ENCODE measurements around the gene MUSK.
"Not testable (repeated sequence)": the region's sequence is repeated elsewhere in the genome, so short reads cannot be mapped to it uniquely, and the experiment has no call there.

MUSK gene

GRCh38 chr9:110755179-110755578 is 86.6 kb downstream of the MUSK start:
- no peak for DNase-seq (ENCODE audit: extremely low read depth in 1 of 2, low read depth in 1 of 2)

- DNase-seq (ENCODE audit: extremely low read depth in 1 of 2, low read depth in 1 of 2): no peak
These were observed 89.6 kb downstream of the MUSK start for GRCh38 chr9:110758201-110758600.

- DNase-seq (ENCODE audit: extremely low read depth in 1 of 2, low read depth in 1 of 2): no peak
These were observed 94.2 kb downstream of the MUSK start for GRCh38 chr9:110762783-110763182.

GRCh38 chr9:110763568-110763967 is 95.0 kb downstream of the MUSK start:
- no peak for DNase-seq (ENCODE audit: extremely low read depth in 1 of 2, low read depth in 1 of 2)

- no peak for DNase-seq (ENCODE audit: extremely low read depth in 1 of 2, low read depth in 1 of 2)
These were observed 95.4 kb downstream of the MUSK start for GRCh38 chr9:110764006-110764405.

GRCh38 chr9:110765926-110766325 is 97.3 kb downstream of the MUSK start:
- DNase-seq (ENCODE audit: extremely low read depth in 1 of 2, low read depth in 1 of 2): no peak

- DNase-seq (ENCODE audit: extremely low read depth in 1 of 2, low read depth in 1 of 2): no peak
These were observed 99.0 kb downstream of the MUSK start for GRCh38 chr9:110767559-110768063.

- no peak for DNase-seq (ENCODE audit: extremely low read depth in 1 of 2, low read depth in 1 of 2)
These were observed 100.3 kb downstream of the MUSK start for GRCh38 chr9:110768886-110769285.

- no peak for DNase-seq (ENCODE audit: extremely low read depth in 1 of 2, low read depth in 1 of 2)
These were observed 101.1 kb downstream of the MUSK start for GRCh38 chr9:110769667-110770066.

GRCh38 chr9:110775724-110776123 is 107.1 kb downstream of the MUSK start:
- DNase-seq (ENCODE audit: extremely low read depth in 1 of 2, low read depth in 1 of 2): no peak

GRCh38 chr9:110776221-110776620 is 107.6 kb downstream of the MUSK start:
- no peak for DNase-seq (ENCODE audit: extremely low read depth in 1 of 2, low read depth in 1 of 2)

- no peak for DNase-seq (ENCODE audit: extremely low read depth in 1 of 2, low read depth in 1 of 2)
These were observed 108.7 kb downstream of the MUSK start for GRCh38 chr9:110777196-110777875.

GRCh38 chr9:110777876-110778215 is 109.3 kb downstream of the MUSK start:
- DNase-seq (ENCODE audit: extremely low read depth in 1 of 2, low read depth in 1 of 2): no peak

GRCh38 chr9:110782701-110783100 is 114.1 kb downstream of the MUSK start:
- no peak for DNase-seq (ENCODE audit: extremely low read depth in 1 of 2, low read depth in 1 of 2)

- no peak for DNase-seq (ENCODE audit: extremely low read depth in 1 of 2, low read depth in 1 of 2)
These were observed 115.7 kb downstream of the MUSK start for GRCh38 chr9:110784309-110784708.

- DNase-seq (ENCODE audit: extremely low read depth in 1 of 2, low read depth in 1 of 2): no peak
These were observed 116.6 kb downstream of the MUSK start for GRCh38 chr9:110785166-110785565.

GRCh38 chr9:110788396-110788795 is 119.8 kb downstream of the MUSK start:
- not testable (repeated sequence) for DNase-seq (ENCODE audit: extremely low read depth in 1 of 2, low read depth in 1 of 2)

GRCh38 chr9:110788871-110789270 is 120.3 kb downstream of the MUSK start:
- DNase-seq (ENCODE audit: extremely low read depth in 1 of 2, low read depth in 1 of 2): no peak

- DNase-seq (ENCODE audit: extremely low read depth in 1 of 2, low read depth in 1 of 2): no peak
These were observed 129.0 kb downstream of the MUSK start for GRCh38 chr9:110797611-110798010.

GRCh38 chr9:110799396-110799795 is 130.8 kb downstream of the MUSK start:
- DNase-seq (ENCODE audit: extremely low read depth in 1 of 2, low read depth in 1 of 2): no peak

GRCh38 chr9:110801426-110801825 is 132.8 kb downstream of the MUSK start:
- no peak for DNase-seq (ENCODE audit: extremely low read depth in 1 of 2, low read depth in 1 of 2)

GRCh38 chr9:110802416-110803035 is 133.9 kb downstream of the MUSK start:
- no peak for DNase-seq (ENCODE audit: extremely low read depth in 1 of 2, low read depth in 1 of 2)
